SJSA1 (cell line): ENCODE data around the gene LAMTOR4. TPM values are rescaled to one million over a fixed set of nuclear protein-coding genes. Genes with fewer than 3 reads are reported as not detected.
"Not testable (repeated sequence)": the region's sequence is repeated elsewhere in the genome, so short reads cannot be mapped to it uniquely, and the experiment has no call there.

ENCODE experiments used
- DNase-seq, 2 experiments: peaks; one replicate each; pipeline ENCODE4 v3.0.0-alpha.2; 2015 to 2020; ENCODE audit warnings: low spot score in 2 of 2, low read depth in 1 of 2
- H3K27ac ChIP-seq: fragments of 250-450 bp; sonication (Bioruptor Pico); 2 replicates; pipeline ENCODE4 v1.5.1; 2020; ENCODE audit warnings: mild to moderate bottlenecking, moderate library complexity
- H3K27me3 ChIP-seq: fragments of 250-450 bp; sonication (Bioruptor Pico); replicated peaks from 2 replicates; pipeline ENCODE4 v1.5.1; 2020; ENCODE audit warnings: mild to moderate bottlenecking, moderate library complexity
- H3K36me3 ChIP-seq: fragments of 250-450 bp; sonication (Bioruptor Pico); 2 replicates; pipeline ENCODE4 v1.5.1; 2020; ENCODE audit warnings: mild to moderate bottlenecking
- H3K4me1 ChIP-seq: fragments of 250-450 bp; sonication (Bioruptor Pico); replicated peaks from 2 replicates; pipeline ENCODE4 v1.6.1; 2021; ENCODE audit warnings: mild to moderate bottlenecking
- H3K4me3 ChIP-seq: fragments of 250-450 bp; sonication (Bioruptor Pico); 2 replicates; pipeline ENCODE4 v1.5.1; 2020; ENCODE audit warnings: mild to moderate bottlenecking
- H3K9me3 ChIP-seq: fragments of 250-450 bp; sonication (Bioruptor Pico); replicated peaks from 2 replicates; pipeline ENCODE4 v1.5.1; 2020; ENCODE audit warnings: mild to moderate bottlenecking
- total RNA-seq: library from RNA; depleted of rRNA; stranded (reverse); fragments of >200 nt; shearing (Covaris generic); gene quantifications from 2 replicates; pipeline ENCODE4 v1.2.3, GENCODE V29; 2014

The LAMTOR4 gene
- total RNA-seq, 1 experiment from 2014 or later, result 115 TPM

DNA sequence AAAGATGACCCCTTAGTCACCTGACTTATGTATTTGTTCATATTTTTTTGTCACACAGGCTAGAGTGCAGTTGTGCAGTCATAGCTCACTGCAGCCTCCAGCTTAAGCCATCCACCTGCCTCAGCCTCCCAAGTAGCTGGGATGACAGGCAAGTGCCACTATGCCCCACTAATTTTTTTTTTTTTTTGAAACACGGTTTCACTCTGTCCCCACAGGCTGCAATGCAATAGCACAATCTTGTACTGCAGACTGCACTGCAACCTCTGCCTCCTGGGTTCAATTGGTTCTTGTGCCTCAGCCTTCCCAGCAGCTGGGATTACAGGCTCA is 20.1 kb upstream of the LAMTOR4 start:
- H3K9me3 ChIP-seq, result no peaks in the 10 kb centered on the region
- DNase-seq, result no peak
- peaks cover 5% of the 10 kb centered on the region; the same call in 1 of the 2 replicates for H3K36me3 ChIP-seq
- peaks cover 24% of the 10 kb centered on the region for H3K4me1 ChIP-seq
- no peak overlapping the region for H3K4me3 ChIP-seq
- no peaks in the 10 kb centered on the region for H3K27me3 ChIP-seq
- no peak overlapping the region for H3K27ac ChIP-seq

DNA sequence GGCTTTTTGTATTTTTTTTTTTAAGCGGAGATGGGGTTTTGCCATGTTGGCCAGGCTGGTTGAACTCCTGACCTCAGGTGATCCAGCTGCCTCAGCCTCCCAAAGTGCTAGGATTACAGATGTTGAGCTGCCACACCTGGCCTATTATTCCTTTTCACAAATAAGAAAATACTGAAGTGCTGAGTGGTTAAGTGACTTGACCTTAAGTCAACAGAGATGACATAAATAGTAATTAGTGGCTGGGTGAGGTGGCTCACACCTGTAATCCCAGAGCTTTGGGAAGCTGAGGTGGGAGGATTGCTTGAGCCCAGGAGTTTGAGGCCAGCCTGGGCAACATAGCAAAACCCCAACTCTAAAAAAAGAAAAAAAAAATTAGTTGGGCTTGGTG is 18.5 kb upstream of the LAMTOR4 start:
- H3K27ac ChIP-seq, H3K4me3 ChIP-seq, DNase-seq, H3K9me3 ChIP-seq, H3K27me3 ChIP-seq, H3K36me3 ChIP-seq: not testable (repeated sequence)
- H3K4me1 ChIP-seq, result peaks cover 24% of the 10 kb centered on the region

- Histone ChIP-seq H3K27ac (no peak overlapping the region), H3K9me3 (no peaks in the 10 kb centered on the region), H3K4me3 (no peak overlapping the region), H3K27me3 (0 out of 2 replicates have a peak, but pooled peaks cover 2% of the 10 kb centered on the region), H3K4me1 (peaks cover 24% of the 10 kb centered on the region), H3K36me3 (0 out of 2 replicates have a peak, but pooled peaks cover 2% of the 10 kb centered on the region)
- peak; percentile 65 to 73 for DNase-seq
Measured at GRCh38 chr7:100130608-100131453, 17.9 kb upstream of the LAMTOR4 start.

- Histone ChIP-seq H3K27ac (no peak overlapping the region), H3K36me3 (0 out of 2 replicates have a peak, but pooled peaks cover 2% of the 10 kb centered on the region), H3K4me3 (no peak overlapping the region), H3K9me3 (no peaks in the 10 kb centered on the region), H3K4me1 (peaks cover 19% of the 10 kb centered on the region), H3K27me3 (0 out of 2 replicates have a peak, but pooled peaks cover 2% of the 10 kb centered on the region)
- DNase-seq, result no peak
Measured at GRCh38 chr7:100132126-100132525, 16.6 kb upstream of the LAMTOR4 start.

DNA sequence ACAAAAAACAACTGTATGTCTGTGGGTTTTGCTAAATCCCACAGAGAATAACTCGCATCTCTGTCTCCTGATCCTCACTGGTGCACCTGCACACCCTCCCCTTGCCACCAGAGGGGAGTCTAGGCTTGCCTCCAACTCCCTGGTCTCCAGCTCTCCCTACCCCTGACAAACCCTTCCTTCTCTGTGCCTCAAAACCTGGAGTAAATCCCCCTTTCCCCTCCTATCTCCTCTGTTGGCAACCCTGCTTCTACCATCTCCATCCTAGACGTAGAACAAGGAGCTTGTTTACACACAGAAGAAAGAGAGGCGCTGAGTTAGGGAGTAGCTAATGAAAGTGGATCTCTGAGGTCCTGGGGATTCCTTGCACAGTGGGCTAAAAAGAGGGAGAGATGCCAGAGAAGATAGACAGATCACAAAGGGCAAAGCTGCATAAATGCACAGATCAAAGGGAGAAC is 16.0 kb upstream of the LAMTOR4 start:
- Histone ChIP-seq H3K27ac (no peak overlapping the region), H3K27me3 (0 out of 2 replicates have a peak, but pooled peaks cover 3% of the 10 kb centered on the region), H3K36me3 (no peaks in the 10 kb centered on the region), H3K4me1 (peaks cover 14% of the 10 kb centered on the region), H3K9me3 (no peaks in the 10 kb centered on the region), H3K4me3 (no peak overlapping the region)
- DNase-seq, result peak; percentile 57 to 70

DNA sequence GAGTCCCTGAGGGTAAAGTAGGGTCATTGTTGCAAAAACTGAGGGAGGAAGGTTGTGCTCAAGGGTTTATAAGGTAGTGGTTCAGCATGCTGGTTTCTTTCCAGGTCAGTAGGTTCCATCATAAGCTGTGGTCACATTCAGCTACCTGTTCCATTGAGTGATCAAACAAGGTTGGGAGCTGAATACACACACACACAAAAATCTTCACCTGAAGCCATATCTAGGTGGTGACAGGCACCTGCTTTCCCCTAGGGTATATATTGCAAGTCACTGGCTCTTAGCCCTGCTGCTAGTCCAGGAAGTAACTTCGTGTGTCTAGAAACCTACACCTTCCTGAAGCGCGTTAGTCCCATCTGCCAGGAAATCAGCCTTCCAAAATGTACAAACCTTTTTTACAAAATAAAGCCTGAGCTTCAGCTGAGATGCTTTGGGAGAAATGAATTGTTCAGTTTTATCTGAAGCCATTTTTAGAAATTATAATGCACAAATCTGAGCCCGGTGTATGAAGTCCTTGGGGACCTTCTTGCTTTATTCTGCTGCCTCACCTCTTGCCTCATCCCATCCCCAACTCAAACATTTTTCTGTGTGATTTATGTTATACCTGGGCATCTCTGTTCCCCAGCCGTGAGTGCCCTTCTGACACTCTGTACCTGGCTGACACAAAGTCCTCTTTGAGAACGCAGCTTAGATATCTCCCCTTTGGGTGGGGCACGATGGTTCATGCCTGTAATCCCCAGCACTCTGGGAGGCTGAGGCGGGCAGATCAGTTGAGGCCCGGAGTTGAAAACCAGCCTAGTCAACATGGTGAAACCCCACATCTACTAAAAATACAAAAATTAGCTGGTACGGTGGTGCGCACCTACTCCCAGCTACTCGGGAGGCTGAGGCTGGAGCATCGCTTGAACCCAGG is 10.6 kb upstream of the LAMTOR4 start:
- Histone ChIP-seq H3K4me1 (no peaks in the 10 kb centered on the region), H3K27ac (no peak overlapping the region), H3K4me3 (no peak overlapping the region), H3K9me3 (no peaks in the 10 kb centered on the region), H3K36me3 (no peaks in the 10 kb centered on the region), H3K27me3 (0 out of 2 replicates have a peak, but pooled peaks cover 7% of the 10 kb centered on the region)
- no peak for DNase-seq

- Histone ChIP-seq H3K4me1 (no peaks in the 10 kb centered on the region), H3K27ac (no peak overlapping the region), H3K9me3 (no peaks in the 10 kb centered on the region), H3K4me3 (no peak overlapping the region), H3K27me3 (0 out of 2 replicates have a peak, but pooled peaks cover 4% of the 10 kb centered on the region), H3K36me3 (no peaks in the 10 kb centered on the region)
- DNase-seq, result no peak
Measured at GRCh38 chr7:100141555-100141949, 7.2 kb upstream of the LAMTOR4 start.

DNA sequence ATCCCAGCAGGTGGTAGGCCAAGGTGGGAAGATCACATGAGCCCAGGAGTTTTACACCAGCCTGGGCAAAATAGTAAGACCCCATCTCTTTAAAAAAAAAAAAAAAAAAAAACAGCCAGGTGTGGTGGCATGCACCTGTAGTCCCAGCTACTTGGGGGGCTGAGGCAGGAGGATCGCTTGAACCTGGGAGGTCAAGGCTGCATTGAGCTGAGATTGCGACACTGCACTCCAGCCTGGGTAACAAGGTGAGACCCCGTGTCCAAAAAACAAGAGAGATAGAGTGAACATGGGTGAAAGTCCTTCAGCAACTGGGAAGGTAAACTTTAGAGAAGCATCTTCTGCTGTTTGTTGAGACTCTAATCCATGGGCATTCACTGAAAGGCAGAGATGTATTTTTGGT is 6.3 kb upstream of the LAMTOR4 start:
- no peaks in the 10 kb centered on the region for H3K4me1 ChIP-seq
- H3K27me3 ChIP-seq, result 0 out of 2 replicates have a peak, but pooled peaks cover 4% of the 10 kb centered on the region
- no peaks in the 10 kb centered on the region for H3K9me3 ChIP-seq
- no peak overlapping the region for H3K27ac ChIP-seq
- no peaks in the 10 kb centered on the region for H3K36me3 ChIP-seq
- H3K4me3 ChIP-seq, result no peak overlapping the region
- DNase-seq, result no peak

DNA sequence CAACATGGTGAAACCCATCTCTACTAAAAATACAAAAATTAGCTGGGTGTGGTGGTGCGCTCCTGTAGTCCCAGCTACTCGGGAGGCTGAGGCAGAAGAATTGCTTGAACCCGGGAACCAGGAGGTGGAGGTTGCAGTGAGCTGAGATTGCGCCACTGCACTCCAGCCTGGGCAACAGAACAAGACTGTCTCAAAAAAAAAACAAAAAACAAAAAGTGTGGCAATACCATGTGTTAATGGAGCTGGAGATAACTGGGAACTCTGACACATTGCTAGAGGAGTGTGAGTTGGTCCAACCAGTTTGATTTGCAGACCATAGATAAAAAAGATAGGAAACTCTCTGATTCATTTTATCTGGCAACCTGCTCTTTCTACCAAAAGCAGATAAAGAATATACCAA is 2.4 kb upstream of the LAMTOR4 start:
- H3K36me3 ChIP-seq, DNase-seq, H3K4me3 ChIP-seq, H3K27me3 ChIP-seq, H3K9me3 ChIP-seq, H3K27ac ChIP-seq: not testable (repeated sequence)
- peaks cover 15% of the 10 kb centered on the region for H3K4me1 ChIP-seq

GRCh38 chr7:100147278-100147677 is 1.4 kb upstream of the LAMTOR4 start:
- Histone ChIP-seq H3K27ac (no peak overlapping the region), H3K4me3 (no peak overlapping the region), H3K36me3 (peaks cover 8% of the 10 kb centered on the region), H3K4me1 (peaks cover 15% of the 10 kb centered on the region), H3K9me3 (no peaks in the 10 kb centered on the region), H3K27me3 (no peaks in the 10 kb centered on the region)
- no peak for DNase-seq

GRCh38 chr7:100148225-100148558 is 526 bp upstream of the LAMTOR4 start:
- Histone ChIP-seq H3K9me3 (no peaks in the 10 kb centered on the region), H3K36me3 (peaks cover 14% of the 10 kb centered on the region), H3K27me3 (no peaks in the 10 kb centered on the region), H3K4me1 (peaks cover 15% of the 10 kb centered on the region), H3K4me3 (peak overlapping the region; percentile 70), H3K27ac (0 out of 2 replicates have a peak overlapping the region, but pooled peaks have one; percentile 5)
- no peak for DNase-seq

DNA sequence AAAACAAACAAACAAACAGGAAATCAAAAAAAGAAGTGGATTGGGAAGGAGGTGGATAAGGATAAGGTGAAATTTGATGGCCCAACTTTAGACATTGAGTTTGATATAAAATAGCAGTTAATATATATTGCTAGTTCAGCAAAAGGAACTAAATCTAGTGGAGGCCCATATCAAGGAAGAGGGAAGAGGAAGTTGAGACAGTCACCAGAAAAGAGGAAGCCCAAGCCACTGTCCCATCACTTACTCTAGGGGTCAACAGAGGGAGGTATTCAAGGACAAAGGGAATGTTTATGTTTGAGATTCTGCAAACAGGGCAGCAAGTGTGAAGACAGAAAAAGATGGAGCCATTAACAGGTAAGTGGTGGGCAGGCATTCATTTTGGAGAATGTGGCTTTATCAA is 3.7 kb downstream of the LAMTOR4 start:
- H3K9me3 ChIP-seq, result no peaks in the 10 kb centered on the region
- no peak for DNase-seq
- H3K27me3 ChIP-seq, result no peaks in the 10 kb centered on the region
- no peak overlapping the region for H3K27ac ChIP-seq
- peaks cover 53% of the 10 kb centered on the region for H3K36me3 ChIP-seq
- no peak overlapping the region for H3K4me3 ChIP-seq
- H3K4me1 ChIP-seq, result peaks cover 20% of the 10 kb centered on the region

DNA sequence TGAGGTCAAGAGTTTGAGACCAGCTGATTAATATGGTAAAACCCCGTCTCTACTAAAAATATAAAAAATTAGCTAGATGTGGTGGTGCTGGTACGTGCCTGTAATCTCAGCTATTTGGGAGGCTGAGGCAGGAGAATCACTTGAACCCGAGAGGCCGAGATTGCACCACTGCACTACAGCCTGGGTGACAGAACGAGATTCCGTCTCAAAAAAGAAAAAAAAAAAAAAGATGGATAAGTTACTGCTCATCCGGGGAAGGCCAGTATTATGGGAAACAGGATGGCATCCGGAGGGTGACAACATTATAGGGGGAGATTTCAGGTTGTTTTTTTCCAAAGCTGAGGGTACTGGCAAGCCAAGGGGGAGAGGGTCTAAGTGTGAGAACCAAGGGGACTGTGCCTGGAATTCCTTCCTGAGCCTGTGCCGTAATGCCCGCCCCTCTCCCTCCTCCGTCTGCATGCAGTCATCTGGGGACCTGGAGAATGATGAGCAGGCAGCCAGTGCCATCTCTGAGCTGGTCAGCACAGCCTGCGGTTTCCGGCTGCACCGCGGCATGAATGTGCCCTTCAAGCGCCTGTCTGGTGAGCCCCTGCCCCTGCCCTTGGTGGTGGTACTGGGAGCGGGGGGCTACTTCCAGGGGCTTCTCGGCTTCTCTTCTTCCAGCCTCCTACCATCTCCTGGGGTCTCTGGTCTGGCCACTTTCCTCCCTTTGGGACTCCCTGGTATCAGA is 4.4 kb downstream of the LAMTOR4 start:
- no peak for DNase-seq
- H3K36me3 ChIP-seq, result peaks cover 60% of the 10 kb centered on the region
- H3K4me1 ChIP-seq, result peaks cover 24% of the 10 kb centered on the region
- H3K4me3 ChIP-seq, result no peak overlapping the region
- H3K27ac ChIP-seq, result no peak overlapping the region
- no peaks in the 10 kb centered on the region for H3K9me3 ChIP-seq
- no peaks in the 10 kb centered on the region for H3K27me3 ChIP-seq
